Measurements from ENCODE around the gene SH3PXD2A. TPM values are rescaled to one million over a fixed set of nuclear protein-coding genes. Genes with fewer than 3 reads are reported as not detected.
"Not testable (repeated sequence)": the region's sequence is repeated elsewhere in the genome, so short reads cannot be mapped to it uniquely, and the experiment has no call there.

SH3PXD2A gene
- total RNA-seq, 1 experiment from 2014 or later, result 3.4 TPM

DNA sequence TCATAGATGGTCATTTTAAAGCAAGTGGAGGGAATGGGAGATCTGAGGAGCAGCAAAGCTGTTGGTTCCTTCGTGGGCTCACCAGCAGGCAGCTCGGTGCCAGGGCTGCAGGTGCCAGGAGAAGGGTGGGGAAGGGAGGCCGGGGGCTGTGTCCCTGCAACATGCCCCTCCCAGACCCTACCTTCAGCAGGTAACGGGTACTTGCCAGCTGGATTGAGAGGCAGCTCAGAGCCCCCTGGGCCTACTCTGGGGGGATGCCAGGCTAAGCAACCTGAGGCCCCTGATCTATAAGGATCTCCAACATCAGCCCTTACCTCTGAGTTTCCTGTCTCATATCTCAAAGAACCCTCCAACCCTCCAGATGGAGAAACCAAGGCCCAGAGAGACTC lies 188.6 kb downstream of the SH3PXD2A start:
- no peak for DNase-seq (ENCODE audit: low read depth)

DNA sequence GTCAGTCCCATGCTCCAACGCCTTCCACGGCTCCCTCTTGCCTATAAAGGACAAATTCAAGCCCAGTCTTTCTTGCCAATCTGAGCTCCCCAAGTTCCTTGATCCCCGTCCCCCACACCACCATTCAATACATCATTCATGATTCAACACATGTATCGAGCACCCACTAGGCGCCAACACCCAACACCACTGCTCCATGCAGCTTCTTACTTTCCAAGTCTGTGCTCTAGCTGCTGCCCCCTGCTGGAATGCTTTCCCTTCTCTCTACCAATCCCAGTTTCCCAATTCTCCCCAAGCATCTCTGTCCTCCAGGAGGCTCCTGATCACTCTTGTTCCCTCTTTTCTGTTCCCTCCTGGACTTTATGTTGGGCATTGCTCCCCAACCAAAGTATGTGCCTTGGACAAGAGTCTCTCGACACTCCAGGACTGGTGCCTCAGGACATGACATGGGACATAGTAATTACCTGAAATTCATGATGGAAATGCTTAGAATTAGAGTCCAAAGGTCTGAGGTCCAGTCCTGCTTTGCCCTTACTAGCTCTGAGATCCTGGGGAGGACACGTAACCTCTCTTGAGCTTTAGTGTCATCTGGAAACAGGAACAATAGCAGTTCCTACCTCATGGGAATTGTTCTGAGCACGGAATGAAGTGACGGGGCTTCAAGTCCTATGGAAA lies 189.2 kb downstream of the SH3PXD2A start:
- peak; percentile 34 for DNase-seq (ENCODE audit: low read depth)

GRCh38 chr10:103665162-103665889 lies 190.1 kb downstream of the SH3PXD2A start:
- DNase-seq (ENCODE audit: low read depth), result no peak

GRCh38 chr10:103663802-103664201 lies 191.6 kb downstream of the SH3PXD2A start:
- DNase-seq (ENCODE audit: low read depth), result no peak

- DNase-seq (ENCODE audit: low read depth), result no peak
Measured at GRCh38 chr10:103663236-103663635, 192.1 kb downstream of the SH3PXD2A start.

DNA sequence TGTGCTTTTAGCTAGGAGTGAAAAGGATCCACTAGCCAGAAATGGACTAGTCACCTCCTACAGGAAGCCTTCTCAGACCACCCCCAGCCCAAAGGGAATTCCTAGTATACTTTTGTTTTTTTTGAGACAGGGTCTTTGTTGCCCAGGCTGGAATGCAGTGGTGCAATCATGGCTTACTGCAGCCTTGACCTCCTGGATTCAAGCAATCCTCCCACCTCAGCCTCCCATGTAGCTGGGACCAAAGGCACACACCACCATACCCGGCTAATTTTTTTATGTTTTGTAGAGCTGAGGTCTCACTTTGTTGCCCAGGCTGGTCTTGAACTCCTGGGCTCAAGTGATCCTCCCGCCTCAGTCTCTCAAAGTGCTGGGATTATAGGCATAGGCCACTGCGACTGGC lies 192.7 kb downstream of the SH3PXD2A start:
- DNase-seq (ENCODE audit: low read depth), result not testable (repeated sequence)

DNA sequence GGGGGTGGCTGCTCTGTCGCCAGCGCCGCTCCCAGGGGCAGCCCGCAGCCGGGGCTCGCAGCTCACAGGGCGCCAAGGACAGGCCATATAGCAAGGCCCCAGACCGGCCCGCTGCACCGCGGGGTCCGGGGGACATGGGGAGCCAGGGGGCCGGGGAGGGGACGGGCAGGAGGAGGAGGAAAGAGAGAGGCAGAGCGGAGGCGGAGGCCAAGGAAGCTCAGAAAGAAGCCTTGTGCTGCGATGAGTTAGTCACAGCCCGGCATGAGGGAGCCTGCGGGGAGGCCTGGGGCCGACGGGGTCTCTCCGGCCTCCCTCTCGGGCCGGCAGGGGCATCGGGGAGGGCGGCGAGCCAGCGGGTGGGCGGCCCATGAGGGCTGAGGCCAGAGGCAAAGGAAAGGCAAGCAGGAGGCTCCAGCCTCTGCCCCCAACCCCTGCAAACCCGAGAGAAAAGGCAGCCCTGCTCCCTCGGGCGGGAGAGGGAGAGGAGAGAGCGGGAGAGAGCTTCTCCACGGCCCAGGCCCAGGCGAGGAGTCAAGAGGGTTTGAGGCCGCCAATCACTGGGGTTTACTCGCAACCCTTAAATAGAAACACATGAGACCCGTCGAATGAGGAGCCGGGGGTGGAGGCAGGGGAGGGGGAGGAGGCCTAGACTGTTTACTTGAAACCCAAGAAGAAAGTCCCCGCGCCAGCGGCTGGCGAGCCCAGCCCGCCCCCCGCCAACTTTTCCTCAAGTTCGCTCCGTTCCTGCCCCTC lies 194.0 kb downstream of the SH3PXD2A start:
- DNase-seq (ENCODE audit: low read depth), result peak; percentile 82

DNA sequence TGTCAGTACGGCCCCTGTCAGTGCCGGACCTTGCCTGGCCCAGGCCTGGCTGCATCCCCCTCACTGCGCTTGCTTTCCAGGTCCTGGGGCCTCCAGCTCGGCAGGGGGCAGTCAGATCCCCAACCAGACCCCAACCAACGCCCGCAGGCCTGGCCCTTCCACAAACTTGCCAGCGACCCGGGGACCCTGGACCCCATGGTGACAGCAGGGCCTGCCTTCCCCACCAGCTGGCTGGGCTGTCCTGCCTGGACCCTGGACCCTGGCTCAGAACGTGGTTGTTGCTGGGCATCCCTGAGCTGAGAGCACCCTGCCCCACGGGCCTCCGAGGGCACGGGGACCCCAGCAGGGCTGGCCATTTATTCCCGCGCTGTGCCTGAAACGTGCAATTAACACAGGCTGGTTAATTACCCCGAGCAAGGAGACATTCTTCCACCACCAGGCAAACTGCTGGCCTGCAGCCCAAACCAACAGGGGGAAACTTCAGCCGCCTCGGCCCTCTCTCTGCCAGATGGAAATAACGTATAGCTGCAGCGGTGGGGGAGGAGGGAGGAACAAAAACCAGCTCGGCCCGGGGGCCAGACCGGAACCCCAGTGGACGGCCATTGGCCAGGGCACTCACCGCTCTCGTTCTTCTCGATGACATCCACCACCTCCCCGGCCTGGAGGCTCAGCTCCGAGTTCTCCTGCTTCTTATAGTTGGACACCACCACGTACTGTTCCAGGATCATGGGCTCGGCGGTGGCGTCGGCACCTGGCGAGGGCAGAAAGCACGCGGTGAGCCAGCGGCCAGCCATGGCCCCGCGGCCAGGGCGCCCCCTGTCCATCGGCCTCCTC lies 194.8 kb downstream of the SH3PXD2A start:
- DNase-seq (ENCODE audit: low read depth), result peak; percentile 63

GRCh38 chr10:103659674-103660363 lies 195.6 kb downstream of the SH3PXD2A start:
- DNase-seq (ENCODE audit: low read depth), result peak; percentile 90

- no peak for DNase-seq (ENCODE audit: low read depth)
Measured at GRCh38 chr10:103658049-103658577, 197.3 kb downstream of the SH3PXD2A start.

GRCh38 chr10:103657061-103657591 lies 198.2 kb downstream of the SH3PXD2A start:
- DNase-seq (ENCODE audit: low read depth), result no peak

GRCh38 chr10:103654925-103655324 lies 200.5 kb downstream of the SH3PXD2A start:
- no peak for DNase-seq (ENCODE audit: low read depth)

- DNase-seq (ENCODE audit: low read depth), result no peak
Measured at GRCh38 chr10:103653581-103654037, 201.8 kb downstream of the SH3PXD2A start.

- DNase-seq (ENCODE audit: low read depth), result no peak
Measured at GRCh38 chr10:103652599-103653281, 202.6 kb downstream of the SH3PXD2A start.

- DNase-seq (ENCODE audit: low read depth), result no peak
Measured at GRCh38 chr10:103651783-103652476, 203.4 kb downstream of the SH3PXD2A start.

DNA sequence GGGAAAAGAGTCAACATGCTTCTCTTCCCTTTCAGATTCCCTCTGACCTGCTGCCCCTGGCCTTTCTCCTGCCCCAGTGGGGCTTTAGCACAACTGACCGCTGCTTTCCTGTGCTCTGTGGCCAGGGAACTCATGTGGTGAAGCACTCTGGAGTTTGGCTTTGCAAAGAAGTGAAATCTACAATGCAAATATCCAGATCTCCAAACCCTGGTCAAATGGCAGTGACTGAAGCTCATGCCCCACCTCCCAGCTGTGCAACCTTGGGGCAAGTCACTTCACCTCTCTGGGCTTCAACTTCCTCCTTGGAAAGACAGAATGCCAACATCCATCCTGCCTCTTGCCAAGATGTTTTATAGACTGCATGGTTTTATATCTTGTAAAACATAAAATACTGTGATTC lies 204.0 kb downstream of the SH3PXD2A start:
- no peak for DNase-seq (ENCODE audit: low read depth)

DNA sequence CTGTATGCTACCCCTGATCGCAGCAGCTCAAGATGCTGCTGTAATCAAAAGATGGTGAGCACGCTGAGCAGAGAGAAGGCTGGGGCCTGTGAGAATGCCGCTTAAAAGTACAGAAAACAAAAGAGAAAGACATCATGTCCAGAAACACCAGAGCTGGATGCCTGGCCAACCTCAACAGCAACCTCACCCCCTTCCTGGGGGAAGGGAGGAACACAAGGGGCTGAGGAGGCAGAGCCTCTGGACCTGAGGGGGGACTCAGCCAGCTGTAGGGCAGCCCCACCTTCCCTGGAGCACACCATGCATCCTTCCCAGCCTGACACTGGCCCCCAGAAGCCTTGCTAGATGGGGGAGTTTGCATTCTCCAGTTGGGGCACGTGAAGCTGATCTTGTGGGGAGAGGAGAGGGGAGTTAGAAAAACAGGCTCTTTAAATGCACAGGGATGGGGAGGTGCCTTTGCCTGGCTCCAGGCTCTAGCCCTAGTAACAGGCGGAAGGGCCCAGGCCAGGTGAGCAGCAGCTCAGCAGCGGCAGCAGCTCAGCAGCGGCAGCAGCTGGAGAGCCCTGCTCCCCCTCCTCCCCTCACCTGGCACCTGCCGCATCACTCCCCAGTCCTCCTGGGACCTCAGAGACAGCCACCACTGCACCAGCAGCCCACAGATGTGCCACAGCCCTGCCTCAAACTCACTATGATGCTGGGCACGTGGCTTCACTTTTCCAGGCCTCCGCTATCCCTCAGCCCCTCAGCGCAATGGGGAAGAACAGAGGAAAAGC lies 205.5 kb downstream of the SH3PXD2A start:
- no peak for DNase-seq (ENCODE audit: low read depth)
